ENCODE data around the gene RNF213.
"Not testable (repeated sequence)": the region's sequence is repeated elsewhere in the genome, so short reads cannot be mapped to it uniquely, and the experiment has no call there.

RNF213 gene

DNA sequence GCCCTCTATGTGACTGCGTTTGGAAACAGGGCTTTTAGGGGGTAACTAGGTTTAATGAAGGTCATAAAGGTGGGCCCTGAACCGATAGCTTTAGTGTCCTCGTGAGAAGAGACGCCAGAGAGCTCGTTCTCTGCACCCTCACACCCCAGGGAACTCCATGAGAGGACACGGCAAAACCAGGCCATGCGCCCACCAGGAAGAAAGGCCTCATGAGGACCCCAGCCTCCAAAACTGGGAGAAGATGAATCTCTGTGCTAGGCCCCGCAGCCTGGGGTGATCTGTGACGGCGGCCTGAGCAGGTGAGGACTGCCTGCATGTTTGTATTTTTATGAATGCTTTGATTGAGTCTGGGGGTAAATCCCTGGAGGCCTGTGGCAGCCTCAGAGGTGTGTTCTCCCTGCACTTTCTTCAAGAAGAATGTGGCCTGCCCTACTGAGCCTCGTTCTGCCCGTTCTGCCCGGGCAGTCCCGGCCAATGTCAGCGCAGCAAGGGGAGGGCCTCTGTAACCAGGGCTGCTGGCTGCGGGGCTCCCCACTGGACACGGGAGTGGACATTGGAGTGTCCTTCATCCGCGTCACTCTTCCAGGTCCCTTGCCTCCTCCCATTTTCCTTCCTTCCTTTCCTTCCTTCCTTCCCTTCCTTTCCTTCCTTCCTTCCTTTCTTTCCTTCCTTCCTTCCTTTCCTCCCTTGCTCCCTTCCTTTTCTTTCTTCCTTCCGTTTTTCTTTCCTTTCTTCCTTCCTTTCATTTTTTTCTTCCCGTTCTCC lies 6.8 kb upstream of the RNF213 start:
- DNase-seq = no peak

GRCh38 chr17:80254396-80255251 lies 6.0 kb upstream of the RNF213 start:
- peak; percentile 65 to 86 for DNase-seq

DNA sequence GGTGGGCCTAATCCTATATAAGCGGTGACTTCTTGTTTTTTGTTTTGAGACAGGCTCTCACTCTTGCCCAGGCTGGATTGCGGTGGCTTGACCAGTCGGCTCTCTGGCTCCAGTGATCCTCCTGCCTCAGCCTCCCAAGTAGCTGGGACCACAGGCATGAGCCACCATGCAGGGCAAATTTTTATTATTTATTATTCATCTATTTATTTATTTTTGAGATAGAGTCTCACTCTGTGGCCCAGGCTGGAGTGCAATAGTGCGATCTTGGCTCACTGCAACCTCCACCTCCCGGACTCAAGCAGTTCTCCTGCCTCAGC lies 4.7 kb upstream of the RNF213 start:
- DNase-seq = no peak

- no peak for DNase-seq
These were observed 2.9 kb upstream of the RNF213 start for GRCh38 chr17:80257716-80258213.

GRCh38 chr17:80258296-80258695 lies 2.4 kb upstream of the RNF213 start:
- not testable (repeated sequence) for DNase-seq

DNA sequence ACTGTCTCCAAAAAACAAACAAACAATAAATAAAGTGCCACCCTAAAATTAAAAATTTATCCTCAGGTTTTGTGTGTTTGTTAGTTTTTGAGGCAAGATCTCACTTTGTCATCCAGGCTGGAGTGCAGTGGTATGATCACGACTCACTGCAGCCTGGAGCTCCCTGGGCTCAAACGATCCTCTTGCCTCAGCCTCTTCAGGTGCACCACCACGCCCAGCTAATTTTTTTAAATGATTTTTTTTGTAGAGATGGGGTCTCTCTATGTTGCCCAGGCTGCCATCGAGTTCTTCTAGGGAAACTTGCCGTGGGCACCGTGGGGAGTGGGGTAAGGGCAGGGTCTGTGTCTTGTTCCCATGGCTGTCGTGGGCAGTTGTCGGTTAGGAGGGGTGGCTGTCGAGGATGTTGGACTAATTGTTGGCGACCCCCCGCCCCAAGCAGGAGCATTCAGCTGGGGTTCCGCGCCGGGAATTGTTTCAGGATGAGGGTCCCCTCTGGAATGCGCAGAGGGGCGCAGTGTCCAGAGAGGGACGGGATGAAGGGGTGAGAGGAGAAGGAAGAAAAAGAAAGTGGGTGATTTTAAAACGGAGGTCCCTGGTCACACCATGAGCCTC lies 1.1 kb upstream of the RNF213 start:
- no peak for DNase-seq

DNA sequence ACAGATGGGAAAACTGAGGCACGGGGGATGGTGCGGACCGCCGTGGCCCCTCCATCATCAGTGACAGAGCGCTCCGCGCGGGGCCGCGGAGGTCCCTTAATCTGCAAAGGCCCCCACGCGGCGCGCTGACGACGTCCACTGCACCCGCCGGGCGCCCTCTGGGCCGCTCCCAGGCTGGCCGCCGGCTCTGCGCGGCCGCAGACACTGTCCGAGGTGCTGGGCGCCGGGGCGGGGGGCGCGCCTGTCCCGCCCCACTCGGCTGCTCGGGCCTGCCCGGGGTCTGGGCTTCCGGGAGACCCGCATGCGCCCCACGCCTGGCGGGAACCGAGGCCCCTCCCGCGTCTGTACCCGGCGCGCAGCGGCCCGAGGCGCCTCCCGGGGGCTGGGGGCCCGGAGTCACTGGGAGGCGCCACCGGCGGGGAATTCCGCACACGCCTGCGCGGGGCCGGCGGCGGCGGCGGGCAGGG lies 550 bp upstream of the RNF213 start:
- peak in 1 of 2 experiments; percentile 57 for DNase-seq

GRCh38 chr17:80261159-80261894 lies 675 bp downstream of the RNF213 start:
- DNase-seq = peak; percentile 38 to 49

- no peak for DNase-seq
These were observed 1.2 kb downstream of the RNF213 start for GRCh38 chr17:80261895-80262279.

- no peak for DNase-seq
These were observed 1.6 kb downstream of the RNF213 start for GRCh38 chr17:80262291-80262690.

DNA sequence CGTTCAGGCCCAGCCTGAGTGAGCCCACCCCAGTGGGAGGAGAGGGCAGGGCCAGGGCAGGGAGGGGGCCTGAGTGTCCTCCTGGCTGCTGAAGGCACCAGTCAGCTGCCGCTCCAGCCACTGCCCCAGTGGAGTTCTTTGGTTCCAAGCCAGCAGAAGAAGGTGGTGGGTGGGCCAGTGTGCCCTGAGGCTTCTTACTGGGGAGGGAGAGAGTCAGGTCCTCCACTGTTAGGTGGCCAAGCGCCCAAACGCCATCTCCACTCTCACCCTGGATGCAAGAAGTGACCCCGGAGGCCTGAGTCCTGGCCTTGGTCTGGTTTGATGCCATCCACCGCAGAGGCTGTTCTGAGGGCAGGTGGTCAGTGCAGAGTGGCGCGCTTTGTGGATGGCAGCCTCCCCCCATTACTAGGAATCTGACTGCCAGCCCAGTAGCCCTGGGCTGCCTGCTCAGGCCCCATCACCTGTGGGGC lies 2.2 kb downstream of the RNF213 start:
- no peak for DNase-seq

DNA sequence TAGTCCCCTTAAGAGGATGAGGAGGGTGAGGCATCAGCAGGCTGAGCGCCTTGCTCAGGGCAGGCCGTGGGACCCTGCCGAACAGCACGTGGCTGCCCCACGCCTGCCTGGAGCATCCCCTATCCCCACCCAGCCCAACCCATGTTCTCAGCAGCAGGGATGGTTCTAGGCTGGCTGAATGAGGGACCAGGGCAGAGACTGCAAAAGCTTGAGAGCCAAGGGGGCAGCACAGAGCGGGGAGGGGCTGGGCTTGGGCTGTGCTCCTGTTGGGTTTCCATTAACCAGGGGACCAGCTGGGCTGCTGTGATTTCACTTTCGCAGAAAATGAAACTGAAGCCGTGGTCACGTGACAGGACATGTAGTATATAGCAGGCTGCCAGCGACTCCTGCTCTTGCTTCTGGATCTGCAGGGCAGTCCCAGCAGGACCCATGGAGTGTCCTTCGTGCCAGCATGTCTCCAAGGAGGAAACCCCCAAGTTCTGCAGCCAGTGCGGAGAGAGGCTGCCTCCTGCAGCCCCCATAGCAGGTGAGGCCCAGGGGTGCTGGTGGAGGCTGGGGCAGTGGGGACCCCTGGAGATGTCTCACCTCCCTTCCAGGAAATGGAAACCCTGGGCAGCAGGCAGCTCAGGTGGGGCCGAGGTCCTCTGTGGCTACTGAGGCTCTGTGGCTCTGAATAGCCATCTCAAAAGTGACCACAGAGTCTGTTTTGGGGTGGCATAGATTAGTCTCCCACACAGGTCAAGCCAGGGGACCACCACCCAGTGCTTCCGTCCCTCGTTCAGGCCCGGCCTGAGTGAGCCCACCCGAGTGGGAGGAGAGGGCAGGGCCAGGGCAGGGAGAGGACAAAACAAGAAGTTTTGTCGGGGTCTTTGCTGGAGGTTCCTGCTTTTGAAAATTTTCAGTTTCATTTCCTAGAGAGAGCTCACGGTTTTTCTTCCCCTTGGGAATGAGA lies 2.9 kb downstream of the RNF213 start:
- no peak for DNase-seq

DNA sequence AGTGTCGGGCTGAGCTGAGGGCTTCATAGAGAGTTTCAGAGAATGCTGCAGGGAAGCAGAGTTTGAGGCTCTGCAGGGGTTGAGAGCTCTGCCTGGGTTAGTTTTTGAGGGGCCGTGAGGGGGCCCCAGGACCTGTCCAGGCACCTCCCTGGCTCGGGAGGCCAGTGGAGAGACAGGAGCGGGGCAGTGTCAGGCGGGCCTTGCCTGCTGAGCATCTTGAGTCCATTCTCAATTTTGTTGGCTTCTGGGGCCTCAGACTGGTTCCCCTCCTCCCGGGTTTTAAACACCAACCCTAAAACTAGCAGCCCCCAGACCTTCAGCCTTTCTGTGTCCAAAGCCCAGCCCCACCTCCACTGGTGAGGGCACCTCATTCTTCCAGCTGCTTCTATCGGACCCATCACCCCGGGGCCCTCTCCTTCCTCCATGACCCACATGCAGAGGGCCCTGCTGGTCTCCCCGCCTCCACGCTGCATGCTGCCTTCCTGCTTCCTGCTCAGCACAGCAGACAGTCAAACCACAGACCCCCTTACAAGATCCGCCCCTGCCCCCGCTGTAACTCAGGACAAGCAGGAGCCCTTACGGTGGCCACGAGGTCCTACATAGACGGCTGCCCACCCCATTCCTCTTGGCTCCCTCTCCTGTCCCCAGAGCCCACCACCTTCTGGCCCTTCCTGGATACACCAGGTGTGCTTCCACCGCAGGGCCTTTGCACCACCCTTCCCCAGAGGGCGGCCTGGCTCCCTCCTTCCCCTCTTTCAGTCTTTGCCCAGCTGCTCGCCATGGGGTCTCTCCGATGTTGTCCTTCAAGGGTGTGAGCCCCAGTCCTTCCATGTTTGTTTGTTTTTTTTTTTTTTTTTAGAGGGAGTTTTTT lies 3.8 kb downstream of the RNF213 start:
- no peak for DNase-seq

GRCh38 chr17:80265205-80266068 lies 4.8 kb downstream of the RNF213 start:
- DNase-seq = no peak

- DNase-seq = no peak
These were observed 6.7 kb downstream of the RNF213 start for GRCh38 chr17:80267391-80267790.

GRCh38 chr17:80268427-80268826 lies 7.8 kb downstream of the RNF213 start:
- DNase-seq = no peak

- no peak for DNase-seq
These were observed 8.8 kb downstream of the RNF213 start for GRCh38 chr17:80269405-80269807.

- DNase-seq = no peak
These were observed 9.5 kb downstream of the RNF213 start for GRCh38 chr17:80270104-80270503.

- peak in 1 of 2 experiments; percentile 41 for DNase-seq
These were observed 10.2 kb downstream of the RNF213 start for GRCh38 chr17:80270836-80271235.

Measured in SW 1271 (cell line).